Gastroesophageal sphincter (tissue), 4 donors: ENCODE measurements around the gene COL5A2. TPM values are rescaled to one million over a fixed set of nuclear protein-coding genes. Genes with fewer than 3 reads are reported as not detected.

Source experiments
- ATAC-seq: fragments of 150-250 bp; one replicate; pipeline ENCODE4 v1.9.1; 2016; ENCODE audit warnings: mild to moderate bottlenecking, moderate library complexity
- H3K27ac ChIP-seq, 4 donors: fragments of 200-600 bp; sonication (generic) in 3 of 4; 1 replicate in 3 of 4; 2 replicates in 1 of 4; pipeline ENCODE4 v1.5.1; 2016 to 2019
- H3K27me3 ChIP-seq: fragments of 200-600 bp; sonication (generic); one replicate; pipeline ENCODE4 v1.5.1; 2019
- H3K36me3 ChIP-seq, 2 donors: fragments of 200-600 bp; sonication (generic); one replicate each; pipeline ENCODE4 v1.5.1; 2019; ENCODE audit warnings: control low read depth in 1 of 2
- H3K4me1 ChIP-seq, 3 donors: fragments of 200-600 bp; sonication (generic); 1 replicate in 2 of 3; 2 replicates in 1 of 3; pipeline ENCODE4 v1.5.1; 2016 to 2019; ENCODE audit warnings: control low read depth in 2 of 3
- H3K4me3 ChIP-seq, 2 donors: fragments of 200-600 bp; sonication (generic); one replicate each; pipeline ENCODE4 v1.5.1; 2019; ENCODE audit warnings: mild to moderate bottlenecking in 1 of 2, moderate library complexity in 1 of 2
- H3K9me3 ChIP-seq, 3 donors: fragments of 200-600 bp; sonication (generic); one replicate each; pipeline ENCODE4 v1.5.1; 2017 to 2019; ENCODE audit warnings: control low read depth in 2 of 3
- CTCF ChIP-seq, 4 experiments: fragments of 200-600 bp in 2 of 4; fragments of 450-650 bp in 2 of 4; sonication (generic) in 1 of 4; IDR thresholded peaks; one replicate each; pipeline ENCODE4 v1.5.1; 2017 to 2019; ENCODE audit warnings: antibody characterized with exemption in 4 of 4, mild to moderate bottlenecking in 2 of 4, moderate library complexity in 2 of 4
- EP300 ChIP-seq: sonication (generic); formaldehyde crosslinking; IDR thresholded peaks from one replicate; pipeline ENCODE4 v1.6.1; 2017; ENCODE audit warnings: antibody characterized with exemption, mild to moderate bottlenecking
- POLR2A ChIP-seq, 2 donors: fragments of 450-650 bp; IDR thresholded peaks; one replicate each; pipeline ENCODE4 v1.6.1; 2017; ENCODE audit warnings: antibody characterized with exemption in 2 of 2, mild to moderate bottlenecking in 2 of 2, moderate library complexity in 1 of 2
- POLR2AphosphoS5 ChIP-seq: sonication (generic); formaldehyde crosslinking; IDR thresholded peaks from one replicate; pipeline ENCODE4 v1.6.1; 2017; ENCODE audit warnings: antibody characterized with exemption
- WGBS, 2 donors: methylation state at CpG; one replicate each; pipeline ENCODE4 v1.1.5; 2018; ENCODE audit warnings: low coverage in 1 of 2; 5-methylcytosine and 5-hydroxymethylcytosine counted together
- total RNA-seq, 4 donors: library from RNA; depleted of rRNA; stranded (reverse); fragments of >200 nt; gene quantifications; one replicate each; pipeline ENCODE4 v1.1.0, GENCODE V29; 2016

The COL5A2 gene
- total RNA-seq, 4 donors from 2014 or later, result 57.3 to 104 (median 80.9) TPM

- no peak for ATAC-seq
- WGBS, 2 donors, result 65 to 91% methylated on average over 2 of the region's 2 CpGs
Measured at GRCh38 chr2:189218236-189218635, 38.7 kb upstream of the COL5A2 start.

GRCh38 chr2:189217541-189217940 is 38.0 kb upstream of the COL5A2 start:
- Histone ChIP-seq H3K27me3 (no peaks in the 10 kb centered on the region), H3K4me3 (no peak overlapping the region), H3K27ac (no peak overlapping the region), H3K36me3 (no peaks in the 10 kb centered on the region), H3K9me3 (no peaks in the 10 kb centered on the region), H3K4me1 (peaks cover 0 to 7% (median 1%) of the 10 kb centered on the region in 3 donors)
- TF ChIP-seq POLR2AphosphoS5 (no peak), EP300 (no peak), POLR2A (IDR thresholded peaks at IDR 0.05) (no peak), CTCF (IDR thresholded peaks at IDR 0.05) (no peak)
- 56 to 61% methylated on average over 5 to 6 of the region's 6 CpGs for WGBS, 2 donors
- ATAC-seq, result no peak

More at GRCh38 chr2:189218236-189218635, 38.7 kb upstream of the COL5A2 start:
- H3K4me1 ChIP-seq, result peaks cover 0 to 12% (median 3%) of the 10 kb centered on the region in 3 donors
- H3K27me3 ChIP-seq, result no peaks in the 10 kb centered on the region
- H3K27ac ChIP-seq, result no peak overlapping the region
- H3K36me3 ChIP-seq, result no peaks in the 10 kb centered on the region
- H3K9me3 ChIP-seq, result no peaks in the 10 kb centered on the region
- TF ChIP-seq EP300, result no peak
- TF ChIP-seq POLR2A (IDR thresholded peaks at IDR 0.05), result no peak
- no peak for TF ChIP-seq CTCF (IDR thresholded peaks at IDR 0.05)
- TF ChIP-seq POLR2AphosphoS5, result no peak
- no peak overlapping the region for H3K4me3 ChIP-seq

- no peak overlapping the region for H3K4me3 ChIP-seq
- no peaks in the 10 kb centered on the region for H3K9me3 ChIP-seq
- H3K27ac ChIP-seq, result no peak overlapping the region
- TF ChIP-seq POLR2A (IDR thresholded peaks at IDR 0.05) (no peak), EP300 (no peak), POLR2AphosphoS5 (no peak), CTCF (IDR thresholded peaks at IDR 0.05) (no peak)
- H3K27me3 ChIP-seq, result no peaks in the 10 kb centered on the region
- H3K36me3 ChIP-seq, result no peaks in the 10 kb centered on the region
- peaks cover 0 to 3% (median 0%) of the 10 kb centered on the region in 3 donors for H3K4me1 ChIP-seq
- ATAC-seq, result no peak
- 90 to 94% methylated on average over 3 of the region's 3 CpGs for WGBS, 2 donors
Measured at GRCh38 chr2:189217051-189217450, 37.5 kb upstream of the COL5A2 start.

GRCh38 chr2:189214484-189214883 is 34.9 kb upstream of the COL5A2 start:
- Histone ChIP-seq H3K4me1 (peaks cover 0 to 23% (median 14%) of the 10 kb centered on the region in 3 donors), H3K4me3 (no peak overlapping the region), H3K27ac (no peak overlapping the region), H3K36me3 (no peaks in the 10 kb centered on the region), H3K9me3 (no peaks in the 10 kb centered on the region), H3K27me3 (no peaks in the 10 kb centered on the region)
- WGBS, 2 donors, result 86 to 97% methylated on average over 2 of the region's 2 CpGs
- no peak for ATAC-seq
- TF ChIP-seq POLR2AphosphoS5, result no peak
- TF ChIP-seq EP300, result no peak
- TF ChIP-seq CTCF (IDR thresholded peaks at IDR 0.05), result no peak
- no peak for TF ChIP-seq POLR2A (IDR thresholded peaks at IDR 0.05)

GRCh38 chr2:189213250-189213649 is 33.7 kb upstream of the COL5A2 start:
- Histone ChIP-seq H3K27me3 (no peaks in the 10 kb centered on the region), H3K36me3 (no peaks in the 10 kb centered on the region), H3K4me3 (no peak overlapping the region), H3K9me3 (no peaks in the 10 kb centered on the region), H3K27ac (no peak overlapping the region), H3K4me1 (peaks cover 0 to 24% (median 14%) of the 10 kb centered on the region in 3 donors)
- no peak for ATAC-seq
- TF ChIP-seq POLR2AphosphoS5 (no peak), POLR2A (IDR thresholded peaks at IDR 0.05) (no peak)
- WGBS, 2 donors, result 69% methylated on average over 2 of the region's 2 CpGs
